ENCODE measurements around the gene ASB6. TPM values are rescaled to one million over a fixed set of nuclear protein-coding genes. Genes with fewer than 3 reads are reported as not detected.

ASB6 gene
- total and polyA plus RNA-seq, 2 of the 13 experiments (the other 11 are each of a cell fraction or from before 2014, with no cell fraction given) = 8.2 to 8.4 TPM

DNA sequence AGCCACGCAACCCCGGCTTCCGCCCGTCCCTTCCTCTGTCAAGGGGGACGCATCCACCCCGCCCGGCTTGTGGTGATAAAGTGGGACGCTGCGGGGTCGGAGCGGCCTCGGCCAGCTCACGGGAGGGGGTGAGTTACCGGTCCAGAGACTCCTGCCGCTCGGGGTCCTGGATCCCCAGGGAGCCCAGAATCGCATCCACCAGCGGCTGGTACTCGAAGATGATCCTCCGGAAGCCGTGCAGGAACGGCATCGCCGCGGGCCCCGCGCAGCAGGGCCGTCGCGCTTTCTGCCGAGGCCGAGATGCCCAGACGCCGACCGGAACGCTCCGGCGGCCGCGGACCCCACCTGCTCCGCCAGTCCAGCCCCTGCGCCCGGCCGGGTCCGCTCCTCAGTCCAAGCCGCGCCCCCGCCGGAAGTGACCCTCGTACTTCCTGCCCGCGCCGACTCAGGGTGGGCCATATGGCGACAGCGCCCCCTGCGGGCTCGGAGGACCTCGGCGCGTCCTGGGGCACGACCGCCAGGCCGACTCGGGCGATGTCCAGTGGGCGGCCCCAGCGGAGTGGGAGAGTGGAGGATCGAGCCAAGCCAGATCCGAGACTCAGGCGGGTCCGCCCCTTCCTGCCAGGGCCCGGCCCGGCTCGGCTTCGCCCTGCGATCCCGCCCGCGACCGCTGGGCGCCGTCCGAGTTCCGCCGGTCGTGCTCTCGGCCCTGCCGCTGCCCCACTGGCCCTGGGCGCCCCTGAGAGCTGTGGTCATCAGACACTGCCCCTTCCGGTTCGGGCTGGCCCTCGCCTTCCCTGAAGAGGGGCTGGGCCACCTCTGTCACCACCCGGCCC, at the start of gene ASB6 (continued):
- TF ChIP-seq, protein P1, sequence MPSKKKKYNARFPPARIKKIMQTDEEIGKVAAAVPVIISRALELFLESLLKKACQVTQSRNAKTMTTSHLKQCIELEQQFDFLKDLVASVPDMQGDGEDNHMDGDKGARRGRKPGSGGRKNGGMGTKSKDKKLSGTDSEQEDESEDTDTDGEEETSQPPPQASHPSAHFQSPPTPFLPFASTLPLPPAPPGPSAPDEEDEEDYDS (CRISPR knock-in tag; IDR thresholded peaks at IDR 0.05) = peak; percentile 68
- peak; percentile 57; the same call in 1 of the 2 replicates for TF ChIP-seq CREB1 (IDR thresholded peaks at IDR 0.05)
- no peak for TF ChIP-seq CREB1 (CRISPR knock-in tag; IDR thresholded peaks at IDR 0.05)
- peak; percentile 96 for TF ChIP-seq ZNF792 (CRISPR knock-in tag; IDR thresholded peaks at IDR 0.05)
- peak; percentile 71 for TF ChIP-seq KLF6 (CRISPR knock-in tag; IDR thresholded peaks at IDR 0.05)
- no peak; the same call in 1 of the 2 replicates for TF ChIP-seq PITX1 (CRISPR knock-in tag; IDR thresholded peaks at IDR 0.05)
- TF ChIP-seq TAF1 (CRISPR knock-in tag; IDR thresholded peaks at IDR 0.05) = peak; percentile 75; the same call in 1 of the 2 replicates
- TF ChIP-seq HDAC1 (CRISPR knock-in tag; IDR thresholded peaks at IDR 0.05) = peak; percentile 98
- no peak for TF ChIP-seq ZFAT (CRISPR knock-in tag; conservative IDR thresholded peaks at IDR 0.05)
- no peak for TF ChIP-seq HMG20B (CRISPR knock-in tag; conservative IDR thresholded peaks at IDR 0.05)
- TF ChIP-seq ZNF569 (CRISPR knock-in tag; IDR thresholded peaks at IDR 0.05; ENCODE audit: borderline replicate concordance) = no peak
- TF ChIP-seq, protein P2, sequence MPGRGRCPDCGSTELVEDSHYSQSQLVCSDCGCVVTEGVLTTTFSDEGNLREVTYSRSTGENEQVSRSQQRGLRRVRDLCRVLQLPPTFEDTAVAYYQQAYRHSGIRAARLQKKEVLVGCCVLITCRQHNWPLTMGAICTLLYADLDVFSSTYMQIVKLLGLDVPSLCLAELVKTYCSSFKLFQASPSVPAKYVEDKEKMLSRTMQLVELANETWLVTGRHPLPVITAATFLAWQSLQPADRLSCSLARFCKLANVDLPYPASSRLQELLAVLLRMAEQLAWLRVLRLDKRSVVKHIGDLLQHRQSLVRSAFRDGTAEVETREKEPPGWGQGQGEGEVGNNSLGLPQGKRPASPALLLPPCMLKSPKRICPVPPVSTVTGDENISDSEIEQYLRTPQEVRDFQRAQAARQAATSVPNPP (CRISPR knock-in tag; IDR thresholded peaks at IDR 0.05) = peak; percentile 86
- no peak for TF ChIP-seq GABPA (IDR thresholded peaks at IDR 0.05; ENCODE audit: low read depth, low read length)
- peak; percentile 90 for TF ChIP-seq GABPA (CRISPR knock-in tag; IDR thresholded peaks at IDR 0.05; ENCODE audit: low read depth)
- peak; percentile 88; the same call in 1 of the 2 replicates for TF ChIP-seq ZNF674 (CRISPR knock-in tag; IDR thresholded peaks at IDR 0.05; ENCODE audit: low read depth)
- 0 out of 2 replicates have a peak, but pooled peaks have one; percentile 45 for TF ChIP-seq ZNF768 (CRISPR knock-in tag; IDR thresholded peaks at IDR 0.05)
- TF ChIP-seq ZNF550 (CRISPR knock-in tag; IDR thresholded peaks at IDR 0.05; ENCODE audit: borderline replicate concordance) = 0 out of 2 replicates have a peak, but pooled peaks have one; percentile 85
- peak; percentile 52; the same call in 1 of the 2 replicates for TF ChIP-seq PAX8 (CRISPR knock-in tag; IDR thresholded peaks at IDR 0.05; ENCODE audit: borderline replicate concordance)
- TF ChIP-seq, protein P3, sequence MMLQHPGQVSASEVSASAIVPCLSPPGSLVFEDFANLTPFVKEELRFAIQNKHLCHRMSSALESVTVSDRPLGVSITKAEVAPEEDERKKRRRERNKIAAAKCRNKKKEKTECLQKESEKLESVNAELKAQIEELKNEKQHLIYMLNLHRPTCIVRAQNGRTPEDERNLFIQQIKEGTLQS (CRISPR knock-in tag; IDR thresholded peaks at IDR 0.05) = peak; percentile 17; the same call in 1 of the 2 replicates
- TF ChIP-seq, protein P4, sequence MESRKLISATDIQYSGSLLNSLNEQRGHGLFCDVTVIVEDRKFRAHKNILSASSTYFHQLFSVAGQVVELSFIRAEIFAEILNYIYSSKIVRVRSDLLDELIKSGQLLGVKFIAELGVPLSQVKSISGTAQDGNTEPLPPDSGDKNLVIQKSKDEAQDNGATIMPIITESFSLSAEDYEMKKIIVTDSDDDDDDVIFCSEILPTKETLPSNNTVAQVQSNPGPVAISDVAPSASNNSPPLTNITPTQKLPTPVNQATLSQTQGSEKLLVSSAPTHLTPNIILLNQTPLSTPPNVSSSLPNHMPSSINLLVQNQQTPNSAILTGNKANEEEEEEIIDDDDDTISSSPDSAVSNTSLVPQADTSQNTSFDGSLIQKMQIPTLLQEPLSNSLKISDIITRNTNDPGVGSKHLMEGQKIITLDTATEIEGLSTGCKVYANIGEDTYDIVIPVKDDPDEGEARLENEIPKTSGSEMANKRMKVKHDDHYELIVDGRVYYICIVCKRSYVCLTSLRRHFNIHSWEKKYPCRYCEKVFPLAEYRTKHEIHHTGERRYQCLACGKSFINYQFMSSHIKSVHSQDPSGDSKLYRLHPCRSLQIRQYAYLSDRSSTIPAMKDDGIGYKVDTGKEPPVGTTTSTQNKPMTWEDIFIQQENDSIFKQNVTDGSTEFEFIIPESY (CRISPR knock-in tag; IDR thresholded peaks at IDR 0.05) = peak; percentile 85
- TF ChIP-seq, protein P5, sequence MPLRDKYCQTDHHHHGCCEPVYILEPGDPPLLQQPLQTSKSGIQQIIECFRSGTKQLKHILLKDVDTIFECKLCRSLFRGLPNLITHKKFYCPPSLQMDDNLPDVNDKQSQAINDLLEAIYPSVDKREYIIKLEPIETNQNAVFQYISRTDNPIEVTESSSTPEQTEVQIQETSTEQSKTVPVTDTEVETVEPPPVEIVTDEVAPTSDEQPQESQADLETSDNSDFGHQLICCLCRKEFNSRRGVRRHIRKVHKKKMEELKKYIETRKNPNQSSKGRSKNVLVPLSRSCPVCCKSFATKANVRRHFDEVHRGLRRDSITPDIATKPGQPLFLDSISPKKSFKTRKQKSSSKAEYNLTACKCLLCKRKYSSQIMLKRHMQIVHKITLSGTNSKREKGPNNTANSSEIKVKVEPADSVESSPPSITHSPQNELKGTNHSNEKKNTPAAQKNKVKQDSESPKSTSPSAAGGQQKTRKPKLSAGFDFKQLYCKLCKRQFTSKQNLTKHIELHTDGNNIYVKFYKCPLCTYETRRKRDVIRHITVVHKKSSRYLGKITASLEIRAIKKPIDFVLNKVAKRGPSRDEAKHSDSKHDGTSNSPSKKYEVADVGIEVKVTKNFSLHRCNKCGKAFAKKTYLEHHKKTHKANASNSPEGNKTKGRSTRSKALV (CRISPR knock-in tag; IDR thresholded peaks at IDR 0.05) = peak; percentile 75
- TF ChIP-seq, protein P6, sequence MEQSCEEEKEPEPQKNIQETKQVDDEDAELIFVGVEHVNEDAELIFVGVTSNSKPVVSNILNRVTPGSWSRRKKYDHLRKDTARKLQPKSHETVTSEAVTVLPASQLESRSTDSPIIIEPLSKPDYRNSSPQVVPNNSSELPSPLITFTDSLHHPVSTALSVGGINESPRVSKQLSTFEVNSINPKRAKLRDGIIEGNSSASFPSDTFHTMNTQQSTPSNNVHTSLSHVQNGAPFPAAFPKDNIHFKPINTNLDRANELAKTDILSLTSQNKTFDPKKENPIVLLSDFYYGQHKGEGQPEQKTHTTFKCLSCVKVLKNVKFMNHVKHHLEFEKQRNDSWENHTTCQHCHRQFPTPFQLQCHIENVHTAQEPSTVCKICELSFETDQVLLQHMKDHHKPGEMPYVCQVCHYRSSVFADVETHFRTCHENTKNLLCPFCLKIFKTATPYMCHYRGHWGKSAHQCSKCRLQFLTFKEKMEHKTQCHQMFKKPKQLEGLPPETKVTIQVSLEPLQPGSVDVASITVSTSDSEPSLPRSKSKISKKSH (CRISPR knock-in tag; IDR thresholded peaks at IDR 0.05; ENCODE audit: borderline replicate concordance) = no peak; the same call in 1 of the 2 replicates
- peak; percentile 90 for TF ChIP-seq BORCS8-MEF2B (CRISPR knock-in tag; IDR thresholded peaks at IDR 0.05)
